ENCODE results near the gene ATRIP.

The ATRIP gene

GRCh38 chr3:48415251-48415953 is 31.1 kb upstream of the ATRIP start:
- no peaks in the 10 kb centered on the region for H3K79me2 ChIP-seq (ENCODE audit: control insufficient read depth, insufficient read depth, low read length, poor library complexity)
- H3K36me3 ChIP-seq (ENCODE audit: control insufficient read depth in 1 of 2, insufficient read depth in 2 of 2, low read length in 2 of 2), result peaks cover 93 to 94% of the 10 kb centered on the region in 2 experiments
- H3K4me1 ChIP-seq (ENCODE audit: control insufficient read depth in 1 of 2, insufficient read depth in 2 of 2, low read length in 2 of 2), result no peaks in the 10 kb centered on the region
- no peak overlapping the region for H3K4me2 ChIP-seq (ENCODE audit: low read length)
- no peak overlapping the region for H2AFZ ChIP-seq (ENCODE audit: insufficient read depth, low read length, poor library complexity)
- no peak overlapping the region for H3K23ac ChIP-seq (ENCODE audit: low read length)
- no peaks in the 10 kb centered on the region for H3K79me1 ChIP-seq (ENCODE audit: low read length)
- H3K4me3 ChIP-seq (ENCODE audit: low read depth, low read length), result no peak overlapping the region
- no peak overlapping the region for H2BK5ac ChIP-seq (ENCODE audit: low read depth, low read length, poor library complexity)
- peaks cover 4% of the 10 kb centered on the region for H3K9me3 ChIP-seq (ENCODE audit: insufficient read depth, low read depth, low read length)
- no peak overlapping the region for H3K14ac ChIP-seq (ENCODE audit: low read length)
- H4K91ac ChIP-seq (ENCODE audit: low read depth, low read length), result no peak overlapping the region
- H3K4ac ChIP-seq (ENCODE audit: low read depth, low read length), result no peak overlapping the region
- H3K27me3 ChIP-seq (ENCODE audit: insufficient read depth, low read length), result no peaks in the 10 kb centered on the region
- WGBS (ENCODE audit: extremely low coverage, insufficient coverage, insufficient read length), result no CpG with 5 or more reads among the region's 24 CpGs
- H3K9ac ChIP-seq (ENCODE audit: low read length), result no peak overlapping the region
- no peak overlapping the region for H2AK5ac ChIP-seq (ENCODE audit: low read length)
- no peak overlapping the region for H3K18ac ChIP-seq (ENCODE audit: low read length)
- H3K27ac ChIP-seq (ENCODE audit: low read depth, low read length), result no peak overlapping the region
- no peak overlapping the region for H2BK12ac ChIP-seq (ENCODE audit: low read length)
- H4K12ac ChIP-seq (ENCODE audit: low read depth, low read length), result no peak overlapping the region
- no peak overlapping the region for H2BK120ac ChIP-seq (ENCODE audit: insufficient read depth, low read length, poor library complexity)
- no peak for DNase-seq
- H4K8ac ChIP-seq (ENCODE audit: low read depth, low read length), result no peak overlapping the region

GRCh38 chr3:48416091-48416505 is 30.4 kb upstream of the ATRIP start:
- Histone ChIP-seq H2AK5ac (ENCODE audit: low read length) (no peak overlapping the region), H3K27ac (ENCODE audit: low read depth, low read length) (no peak overlapping the region), H3K9ac (ENCODE audit: low read length) (no peak overlapping the region), H3K36me3 (ENCODE audit: control insufficient read depth in 1 of 2, insufficient read depth in 2 of 2, low read length in 2 of 2) (peaks cover 91 to 94% of the 10 kb centered on the region in 2 experiments), H3K79me2 (ENCODE audit: control insufficient read depth, insufficient read depth, low read length, poor library complexity) (no peaks in the 10 kb centered on the region), H3K79me1 (ENCODE audit: low read length) (no peaks in the 10 kb centered on the region), H3K27me3 (ENCODE audit: insufficient read depth, low read length) (no peaks in the 10 kb centered on the region), H4K91ac (ENCODE audit: low read depth, low read length) (no peak overlapping the region), H2AFZ (ENCODE audit: insufficient read depth, low read length, poor library complexity) (no peak overlapping the region), H3K9me3 (ENCODE audit: insufficient read depth, low read depth, low read length) (peaks cover 4% of the 10 kb centered on the region), H2BK5ac (ENCODE audit: low read depth, low read length, poor library complexity) (no peak overlapping the region), H3K4me2 (ENCODE audit: low read length) (no peak overlapping the region), H2BK12ac (ENCODE audit: low read length) (no peak overlapping the region), H3K18ac (ENCODE audit: low read length) (no peak overlapping the region), H3K4me1 (ENCODE audit: control insufficient read depth in 1 of 2, insufficient read depth in 2 of 2, low read length in 2 of 2) (no peaks in the 10 kb centered on the region), H4K12ac (ENCODE audit: low read depth, low read length) (no peak overlapping the region), H3K4ac (ENCODE audit: low read depth, low read length) (no peak overlapping the region), H4K8ac (ENCODE audit: low read depth, low read length) (no peak overlapping the region), H3K23ac (ENCODE audit: low read length) (no peak overlapping the region), H3K14ac (ENCODE audit: low read length) (no peak overlapping the region), H3K4me3 (ENCODE audit: low read depth, low read length) (no peak overlapping the region), H2BK120ac (ENCODE audit: insufficient read depth, low read length, poor library complexity) (no peak overlapping the region)
- no peak for DNase-seq
- no CpG with 5 or more reads among the region's 14 CpGs for WGBS (ENCODE audit: extremely low coverage, insufficient coverage, insufficient read length)

GRCh38 chr3:48416546-48416945 is 30.0 kb upstream of the ATRIP start:
- no peaks in the 10 kb centered on the region for H3K79me2 ChIP-seq (ENCODE audit: control insufficient read depth, insufficient read depth, low read length, poor library complexity)
- H3K27ac ChIP-seq (ENCODE audit: low read depth, low read length), result no peak overlapping the region
- no peak overlapping the region for H2BK5ac ChIP-seq (ENCODE audit: low read depth, low read length, poor library complexity)
- H3K36me3 ChIP-seq (ENCODE audit: control insufficient read depth in 1 of 2, insufficient read depth in 2 of 2, low read length in 2 of 2), result peaks cover 91 to 94% of the 10 kb centered on the region in 2 experiments
- no peak overlapping the region for H2BK12ac ChIP-seq (ENCODE audit: low read length)
- no peak overlapping the region for H2BK120ac ChIP-seq (ENCODE audit: insufficient read depth, low read length, poor library complexity)
- WGBS (ENCODE audit: extremely low coverage, insufficient coverage, insufficient read length), result no CpG with 5 or more reads among the region's 4 CpGs
- no peak overlapping the region for H3K14ac ChIP-seq (ENCODE audit: low read length)
- H3K4me3 ChIP-seq (ENCODE audit: low read depth, low read length), result no peak overlapping the region
- peaks cover 4% of the 10 kb centered on the region for H3K9me3 ChIP-seq (ENCODE audit: insufficient read depth, low read depth, low read length)
- no peak overlapping the region for H3K9ac ChIP-seq (ENCODE audit: low read length)
- no peaks in the 10 kb centered on the region for H3K4me1 ChIP-seq (ENCODE audit: control insufficient read depth in 1 of 2, insufficient read depth in 2 of 2, low read length in 2 of 2)
- no peak overlapping the region for H4K91ac ChIP-seq (ENCODE audit: low read depth, low read length)
- H3K23ac ChIP-seq (ENCODE audit: low read length), result no peak overlapping the region
- no peak overlapping the region for H2AFZ ChIP-seq (ENCODE audit: insufficient read depth, low read length, poor library complexity)
- DNase-seq, result no peak
- H2AK5ac ChIP-seq (ENCODE audit: low read length), result no peak overlapping the region
- no peak overlapping the region for H4K12ac ChIP-seq (ENCODE audit: low read depth, low read length)
- H3K79me1 ChIP-seq (ENCODE audit: low read length), result no peaks in the 10 kb centered on the region
- H3K18ac ChIP-seq (ENCODE audit: low read length), result no peak overlapping the region
- H3K4ac ChIP-seq (ENCODE audit: low read depth, low read length), result no peak overlapping the region
- H3K27me3 ChIP-seq (ENCODE audit: insufficient read depth, low read length), result no peaks in the 10 kb centered on the region
- no peak overlapping the region for H3K4me2 ChIP-seq (ENCODE audit: low read length)
- no peak overlapping the region for H4K8ac ChIP-seq (ENCODE audit: low read depth, low read length)

GRCh38 chr3:48417529-48418108 is 28.9 kb upstream of the ATRIP start:
- Histone ChIP-seq H2BK120ac (ENCODE audit: insufficient read depth, low read length, poor library complexity) (no peak overlapping the region), H3K18ac (ENCODE audit: low read length) (no peak overlapping the region), H4K91ac (ENCODE audit: low read depth, low read length) (no peak overlapping the region), H3K9ac (ENCODE audit: low read length) (no peak overlapping the region), H3K79me1 (ENCODE audit: low read length) (no peaks in the 10 kb centered on the region), H4K12ac (ENCODE audit: low read depth, low read length) (no peak overlapping the region), H3K23ac (ENCODE audit: low read length) (no peak overlapping the region), H3K27me3 (ENCODE audit: insufficient read depth, low read length) (no peaks in the 10 kb centered on the region), H4K8ac (ENCODE audit: low read depth, low read length) (no peak overlapping the region), H3K27ac (ENCODE audit: low read depth, low read length) (no peak overlapping the region), H2BK12ac (ENCODE audit: low read length) (no peak overlapping the region), H3K14ac (ENCODE audit: low read length) (no peak overlapping the region), H2AK5ac (ENCODE audit: low read length) (no peak overlapping the region), H3K4ac (ENCODE audit: low read depth, low read length) (no peak overlapping the region), H3K9me3 (ENCODE audit: insufficient read depth, low read depth, low read length) (peaks cover 4% of the 10 kb centered on the region), H3K4me1 (ENCODE audit: control insufficient read depth in 1 of 2, insufficient read depth in 2 of 2, low read length in 2 of 2) (no peaks in the 10 kb centered on the region), H3K4me2 (ENCODE audit: low read length) (no peak overlapping the region), H2AFZ (ENCODE audit: insufficient read depth, low read length, poor library complexity) (no peak overlapping the region), H3K4me3 (ENCODE audit: low read depth, low read length) (no peak overlapping the region), H3K36me3 (ENCODE audit: control insufficient read depth in 1 of 2, insufficient read depth in 2 of 2, low read length in 2 of 2) (peaks cover 91 to 94% of the 10 kb centered on the region in 2 experiments), H2BK5ac (ENCODE audit: low read depth, low read length, poor library complexity) (no peak overlapping the region), H3K79me2 (ENCODE audit: control insufficient read depth, insufficient read depth, low read length, poor library complexity) (no peaks in the 10 kb centered on the region)
- DNase-seq, result no peak
- WGBS (ENCODE audit: extremely low coverage, insufficient coverage, insufficient read length), result no CpG with 5 or more reads among the region's 14 CpGs

All from trophoblast cell (in vitro differentiated cells and primary cell).